H1 (cell line): Measurements from ENCODE around the gene NR3C1. TPM values are rescaled to one million over a fixed set of nuclear protein-coding genes. Genes with fewer than 3 reads are reported as not detected.

ENCODE experiments used
- BCL11A ChIP-seq, 2 experiments: IDR thresholded peaks; one replicate each; pipeline ENCODE4 v1.6.1; 2011; ENCODE audit warnings: low read depth in 2 of 2, low read length in 2 of 2, mild to moderate bottlenecking in 2 of 2
- KDM1A ChIP-seq: fragments of 200-600, 300-600 bp; sonication (generic); IDR thresholded peaks from 2 replicates; pipeline ENCODE4 v1.7.1; 2016; ENCODE audit warnings: mild to moderate bottlenecking, low read length, borderline replicate concordance
- SIX5 ChIP-seq: IDR thresholded peaks from 2 replicates; pipeline ENCODE4 v1.6.1; 2011; ENCODE audit warnings: mild to moderate bottlenecking, low read depth, low read length
- TAF1 ChIP-seq: IDR thresholded peaks from 2 replicates; pipeline ENCODE4 v1.6.1; 2011; ENCODE audit warnings: mild to moderate bottlenecking, low read depth, low read length
- polyA plus RNA-seq, 7 experiments: library from polyadenylated mRNA; depleted of rRNA in 3 of 7; stranded (reverse) in 5 of 7; unstranded in 2 of 7; fragments of >200 nt in 5 of 7; fragments of 200-250 nt in 2 of 7; gene quantifications; 1 replicate in 5 of 7; 2 replicates in 1 of 7; 4 replicates in 1 of 7; pipeline versions ENCODE4 v1.2.1 to v1.2.3, GENCODE V29; 2011 to 2013; ENCODE audit warnings: missing spikeins in 2 of 7, mixed read lengths in 2 of 7
- total RNA-seq: library from RNA; stranded (reverse); fragmentation: NEBNext Ultra II Directional; extraction: Animal tissue kit (Norgen Biotek cat#: 25700); gene quantifications from 2 replicates; pipeline ENCODE4 v1.2.1, GENCODE V29; 2021
- TF ChIP-seq, protein P1 (sequence below): IDR thresholded peaks from 2 replicates; pipeline ENCODE4 v1.6.1; 2011; ENCODE audit warnings: low read depth, mild to moderate bottlenecking, low read length; ENCODE audit not compliant: insufficient read depth

The NR3C1 gene
- total and polyA plus RNA-seq, 2 of the 8 experiments (the other 6 are each of a cell fraction or from before 2014, with no cell fraction given), result 1.7 to 5.4 TPM

DNA sequence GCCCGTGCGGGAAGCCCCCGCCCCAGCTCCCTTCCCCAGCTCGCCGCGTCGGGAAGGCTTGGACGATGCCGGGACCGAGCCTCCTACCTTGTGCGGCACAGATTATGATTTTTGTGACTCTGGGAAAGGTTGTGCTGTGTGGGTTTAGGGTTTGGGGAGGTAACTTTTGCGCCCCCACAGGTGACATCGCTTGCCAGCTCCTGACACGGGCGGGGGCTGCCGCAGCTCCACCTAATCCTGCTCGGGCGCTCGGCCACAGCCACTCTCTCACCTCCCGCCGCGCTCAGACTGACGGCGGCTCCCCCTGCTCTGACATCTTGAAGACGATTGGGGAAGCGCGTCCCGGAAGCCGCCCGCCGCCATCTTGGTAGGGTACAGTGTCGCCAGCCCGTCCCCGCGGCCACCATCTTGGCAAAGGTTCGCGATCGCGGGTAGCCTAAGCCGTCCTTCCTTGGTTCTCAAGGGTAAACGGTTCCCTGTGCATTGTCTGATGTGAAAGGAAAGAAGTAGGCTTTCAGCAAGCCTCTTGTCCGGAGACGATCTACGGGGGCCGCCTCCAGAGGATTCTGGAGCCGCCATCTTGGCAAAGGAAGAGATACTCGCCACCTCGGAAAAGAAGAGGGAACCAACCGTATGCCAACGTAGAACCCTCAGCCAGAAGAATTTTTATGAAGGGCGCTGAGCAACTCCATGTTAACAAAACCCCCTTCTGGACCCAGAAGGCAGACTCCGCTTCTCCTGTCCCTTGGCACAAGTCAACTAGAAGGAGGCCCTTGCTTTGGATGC, 1.8 kb upstream of the NR3C1 start (continued):
- TF ChIP-seq, protein P1, sequence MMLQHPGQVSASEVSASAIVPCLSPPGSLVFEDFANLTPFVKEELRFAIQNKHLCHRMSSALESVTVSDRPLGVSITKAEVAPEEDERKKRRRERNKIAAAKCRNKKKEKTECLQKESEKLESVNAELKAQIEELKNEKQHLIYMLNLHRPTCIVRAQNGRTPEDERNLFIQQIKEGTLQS, result no peak
- TF ChIP-seq KDM1A, result 0 out of 2 replicates have a peak, but pooled peaks have one; percentile 42
- 0 out of 2 replicates have a peak, but pooled peaks have one; percentile 21 for TF ChIP-seq SIX5
- TF ChIP-seq TAF1, result peak; percentile 53; the same call in 1 of the 2 replicates
- no peak for TF ChIP-seq BCL11A (IDR thresholded peaks at IDR 0.05; ENCODE audit: low read depth in 2 of 2, low read length in 2 of 2)
